DLD1 (cell line): ENCODE data around the gene NYNRIN.
"Not testable (repeated sequence)": the region's sequence is repeated elsewhere in the genome, so short reads cannot be mapped to it uniquely, and the experiment has no call there.

Experiments
- in situ Hi-C: cut with HindIII; loops from 2 replicates; pipeline ENCODE4 v1.10.0; 2017; ENCODE audit warnings: low sequenced_read_pairs

Gene NYNRIN

GRCh38 chr14:24398653-24399446, at the start of gene NYNRIN:
NYNRIN (plus strand) TSS chr14:24399003; CDS start chr14:24399247, 244 bp downstream.
- in situ Hi-C loops, result no loop called here

GRCh38 chr14:24349742-24350141, 49.1 kb upstream of the NYNRIN start:
- in situ Hi-C loops, result no loop called here

GRCh38 chr14:24351517-24351916, 47.3 kb upstream of the NYNRIN start:
- in situ Hi-C loops, result no loop called here

- in situ Hi-C loops, result no loop called here
These were observed 45.0 kb upstream of the NYNRIN start for GRCh38 chr14:24353559-24354481.

GRCh38 chr14:24354482-24354825, 44.3 kb upstream of the NYNRIN start:
- in situ Hi-C loops, result not testable (repeated sequence)

GRCh38 chr14:24355009-24355408, 43.8 kb upstream of the NYNRIN start:
- in situ Hi-C loops, result no loop called here

- in situ Hi-C loops, result no loop called here
These were observed 42.6 kb upstream of the NYNRIN start for GRCh38 chr14:24356208-24356607.

GRCh38 chr14:24360281-24360680, 38.5 kb upstream of the NYNRIN start:
- in situ Hi-C loops, result no loop called here

GRCh38 chr14:24361326-24361725, 37.5 kb upstream of the NYNRIN start:
- in situ Hi-C loops, result no loop called here

GRCh38 chr14:24362241-24362960, 36.4 kb upstream of the NYNRIN start:
- in situ Hi-C loops, result no loop called here

GRCh38 chr14:24363401-24363800, 35.4 kb upstream of the NYNRIN start:
- in situ Hi-C loops, result no loop called here

- in situ Hi-C loops, result no loop called here
These were observed 34.0 kb upstream of the NYNRIN start for GRCh38 chr14:24364841-24365240.

- in situ Hi-C loops, result no loop called here
These were observed 33.0 kb upstream of the NYNRIN start for GRCh38 chr14:24365600-24366412.

- in situ Hi-C loops, result no loop called here
These were observed 32.4 kb upstream of the NYNRIN start for GRCh38 chr14:24366413-24366720.

GRCh38 chr14:24366721-24367513, 31.9 kb upstream of the NYNRIN start:
- in situ Hi-C loops, result no loop called here

GRCh38 chr14:24367514-24368211, 31.1 kb upstream of the NYNRIN start, which contains the start of gene NFATC4:
NFATC4 (plus strand) TSS chr14:24368184; CDS start chr14:24368341, 157 bp downstream.
- in situ Hi-C loops, result no loop called here

GRCh38 chr14:24368212-24368561, 30.6 kb upstream of the NYNRIN start:
- in situ Hi-C loops, result no loop called here

- in situ Hi-C loops, result no loop called here
These were observed 30.1 kb upstream of the NYNRIN start for GRCh38 chr14:24368562-24369252.

- in situ Hi-C loops, result no loop called here
These were observed 29.3 kb upstream of the NYNRIN start for GRCh38 chr14:24369463-24369862.
